HG03196 (cell line): ENCODE measurements around the gene E4F1.

Experiments
- ATAC-seq: cut with Tn5 transposase; IDR thresholded peaks from one replicate; pipeline ENCODE4 v1.9.1; 2021; ENCODE audit not compliant: unreplicated experiment

Gene E4F1

GRCh38 chr16:2270588-2271470 is 47.4 kb downstream of the E4F1 start:
- no peak for ATAC-seq

GRCh38 chr16:2271848-2272461 is 48.6 kb downstream of the E4F1 start:
- no peak for ATAC-seq

GRCh38 chr16:2273484-2273883 is 50.1 kb downstream of the E4F1 start:
- no peak for ATAC-seq

- no peak for ATAC-seq
Observed at GRCh38 chr16:2273931-2274330, 50.5 kb downstream of the E4F1 start.

- ATAC-seq: no peak
Observed at GRCh38 chr16:2275476-2276367, 52.3 kb downstream of the E4F1 start.

GRCh38 chr16:2276368-2277195 is 53.2 kb downstream of the E4F1 start:
- no peak for ATAC-seq

GRCh38 chr16:2277466-2278271 is 54.3 kb downstream of the E4F1 start:
- no peak for ATAC-seq

- ATAC-seq: no peak
Observed at GRCh38 chr16:2278272-2278608, 54.8 kb downstream of the E4F1 start.

- ATAC-seq: no peak
Observed at GRCh38 chr16:2278956-2279800, 55.8 kb downstream of the E4F1 start.

- no peak for ATAC-seq
Observed at GRCh38 chr16:2280461-2280860, 57.1 kb downstream of the E4F1 start.

GRCh38 chr16:2280981-2281542 is 57.7 kb downstream of the E4F1 start:
- no peak for ATAC-seq

- no peak for ATAC-seq
Observed at GRCh38 chr16:2282262-2282661, 58.9 kb downstream of the E4F1 start.

- ATAC-seq: no peak
Observed at GRCh38 chr16:2282866-2283555, 59.6 kb downstream of the E4F1 start.

- ATAC-seq: no peak
Observed at GRCh38 chr16:2284001-2284770, 60.8 kb downstream of the E4F1 start.

- ATAC-seq: no peak
Observed at GRCh38 chr16:2284797-2285576, 61.6 kb downstream of the E4F1 start.
